Dendritic cell treated with granulocyte-macrophage colony-stimulating factor and Interleukin-4, amounts not matched to agents 40 ng/mL and 50 ng/mL, for 4 days (primary cell): Measurements from ENCODE around the gene RUNX2.

Experiments used
- H3K27ac Mint-ChIP-seq: one replicate; pipeline ENCODE4 v1.8.0; 2022; ENCODE audit warnings: mild to moderate bottlenecking, mixed read lengths
- H3K27me3 Mint-ChIP-seq: one replicate; pipeline ENCODE4 v1.8.0; 2022; ENCODE audit warnings: mild to moderate bottlenecking, mixed read lengths
- H3K36me3 Mint-ChIP-seq: one replicate; pipeline ENCODE4 v1.8.0; 2022; ENCODE audit warnings: low read depth, mixed read lengths
- H3K4me1 Mint-ChIP-seq: one replicate; pipeline ENCODE4 v1.8.0; 2022; ENCODE audit warnings: low read depth, mixed read lengths
- H3K4me3 Mint-ChIP-seq: one replicate; pipeline ENCODE4 v1.8.0; 2022; ENCODE audit warnings: mild to moderate bottlenecking, moderate library complexity, mixed read lengths
- H3K9me3 Mint-ChIP-seq: one replicate; pipeline ENCODE4 v1.8.0; 2022; ENCODE audit warnings: mixed read lengths
- intact Hi-C: fragments of 100-400 bp; cut with micrococcal nuclease; formaldehyde crosslinking; loops from one replicate; pipeline ENCODE4 v1.15.0; 2022

The RUNX2 gene

GRCh38 chr6:45712786-45713185 is 384.7 kb downstream of the RUNX2 start:
- H3K27me3 Mint-ChIP-seq = no peaks in the 10 kb centered on the region
- no peaks in the 10 kb centered on the region for H3K36me3 Mint-ChIP-seq
- intact Hi-C loops = loop anchor here (5.0 kb wide), 2 partner anchors 335 to 1235 kb away; partner anchors contain the start of gene SUPT3H
- peak overlapping the region; percentile 58 for H3K27ac Mint-ChIP-seq
- H3K4me1 Mint-ChIP-seq = peaks cover 31% of the 10 kb centered on the region
- H3K9me3 Mint-ChIP-seq = no peaks in the 10 kb centered on the region
- no peak overlapping the region for H3K4me3 Mint-ChIP-seq
